WI38 (cell line): ENCODE data around the gene POLR1A.

ENCODE experiments used
- H3K4me3 ChIP-seq: 2 replicates; pipeline ENCODE4 v1.5.1; 2011; ENCODE audit warnings: low read depth, mild to moderate bottlenecking, control low read depth, low read length
- CTCF ChIP-seq: IDR thresholded peaks from 2 replicates; pipeline ENCODE4 v1.5.1; 2012; ENCODE audit warnings: low read depth, mild to moderate bottlenecking, control low read depth, low read length

The POLR1A gene

GRCh38 chr2:86015006-86015405 is 90.7 kb downstream of the POLR1A start:
- TF ChIP-seq CTCF = no peak
- H3K4me3 ChIP-seq = no peak overlapping the region

DNA sequence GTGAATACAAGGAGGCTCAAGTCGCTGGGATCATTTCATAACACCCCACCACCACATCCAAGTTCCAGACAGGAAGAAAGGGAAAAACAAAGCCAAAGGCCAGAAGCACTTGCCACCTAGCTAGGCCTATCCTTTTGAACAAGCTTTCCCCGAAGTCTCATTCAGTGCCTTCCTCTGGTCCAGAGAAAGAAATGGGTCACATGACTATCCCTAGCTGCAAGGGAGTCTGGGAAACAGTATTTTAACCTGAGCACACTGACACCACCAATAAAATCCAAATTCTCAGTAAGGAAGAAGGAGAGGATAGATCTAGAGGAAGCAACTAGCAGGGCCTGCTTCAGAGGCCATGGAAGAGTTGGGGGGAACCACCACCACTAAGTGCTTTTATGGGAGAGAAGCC is 91.2 kb downstream of the POLR1A start:
- TF ChIP-seq CTCF = no peak
- no peak overlapping the region for H3K4me3 ChIP-seq

- no peak overlapping the region for H3K4me3 ChIP-seq
- no peak for TF ChIP-seq CTCF
Measured at GRCh38 chr2:86012007-86012712, 93.5 kb downstream of the POLR1A start.

DNA sequence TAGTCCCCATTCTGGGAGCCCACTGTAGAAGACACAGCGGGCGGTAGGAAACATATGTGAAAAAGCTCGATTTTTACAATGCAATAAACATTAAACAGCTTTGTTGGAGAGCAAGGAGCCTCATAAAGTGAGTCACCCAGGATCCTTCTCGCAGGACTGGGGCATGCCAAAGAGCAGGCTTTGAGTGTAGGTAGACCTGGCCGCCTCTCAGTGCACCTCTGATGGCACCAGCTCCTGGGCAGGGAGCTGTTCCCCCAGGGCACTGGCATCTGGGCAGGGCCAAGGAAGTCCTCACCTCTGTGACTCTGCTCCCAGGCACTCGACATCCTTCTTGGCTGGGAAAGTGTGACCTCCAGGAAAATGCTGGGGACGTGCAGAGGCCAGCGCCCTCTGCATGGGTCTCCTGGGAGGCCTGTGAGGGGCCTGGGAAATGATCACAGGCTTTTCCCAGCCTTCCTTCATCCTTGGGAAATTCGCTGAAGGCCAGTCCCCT is 94.2 kb downstream of the POLR1A start:
- no peak overlapping the region for H3K4me3 ChIP-seq
- no peak for TF ChIP-seq CTCF

DNA sequence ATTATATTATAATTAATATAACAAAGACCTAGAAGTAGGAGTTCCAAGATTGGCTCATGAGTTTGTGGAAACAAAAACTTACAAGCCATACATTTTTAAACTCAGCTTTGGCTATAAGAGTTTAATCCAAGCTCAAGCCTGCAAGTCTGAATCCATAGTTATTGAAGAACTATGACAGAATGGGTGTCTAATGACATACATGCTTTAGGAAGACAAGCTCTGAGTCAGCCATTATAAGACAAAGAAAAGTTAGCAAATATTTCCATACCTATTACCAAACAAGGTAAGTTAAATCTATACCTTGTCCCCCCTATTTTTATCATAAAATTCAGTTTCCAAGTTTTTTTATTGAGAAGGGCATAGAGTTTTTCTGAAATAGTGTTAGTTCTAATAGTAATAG is 95.6 kb downstream of the POLR1A start:
- TF ChIP-seq CTCF = no peak
- no peak overlapping the region for H3K4me3 ChIP-seq

- no peak overlapping the region for H3K4me3 ChIP-seq
- no peak for TF ChIP-seq CTCF
Measured at GRCh38 chr2:86006524-86006923, 99.2 kb downstream of the POLR1A start.

- no peak for TF ChIP-seq CTCF
- H3K4me3 ChIP-seq = no peak overlapping the region
Measured at GRCh38 chr2:86003967-86004366, 101.7 kb downstream of the POLR1A start.
